ENCODE data around the gene ZNF280C. TPM values are rescaled to one million over a fixed set of nuclear protein-coding genes. Genes with fewer than 3 reads are reported as not detected.

The ZNF280C gene
- total RNA-seq, 2 experiments from 2014 or later: 4.6 to 6.2 TPM

- Mint-ChIP-seq H3K27me3 (no peaks in the 10 kb centered on the region), H3K4me3 (no peak overlapping the region), H3K27ac (peak overlapping the region; percentile 60), H3K4me1 (peaks cover 28% of the 10 kb centered on the region), H3K9me3 (no peaks in the 10 kb centered on the region), H3K36me3 (ENCODE audit: low read depth) (peaks cover 9% of the 10 kb centered on the region)
- no peak for DNase-seq
- ChIA-PET POLR2A (no interaction called here), CTCF (no interaction called here)
Measured at GRCh38 chrX:130184857-130185256, 83.8 kb downstream of the ZNF280C start.

DNA sequence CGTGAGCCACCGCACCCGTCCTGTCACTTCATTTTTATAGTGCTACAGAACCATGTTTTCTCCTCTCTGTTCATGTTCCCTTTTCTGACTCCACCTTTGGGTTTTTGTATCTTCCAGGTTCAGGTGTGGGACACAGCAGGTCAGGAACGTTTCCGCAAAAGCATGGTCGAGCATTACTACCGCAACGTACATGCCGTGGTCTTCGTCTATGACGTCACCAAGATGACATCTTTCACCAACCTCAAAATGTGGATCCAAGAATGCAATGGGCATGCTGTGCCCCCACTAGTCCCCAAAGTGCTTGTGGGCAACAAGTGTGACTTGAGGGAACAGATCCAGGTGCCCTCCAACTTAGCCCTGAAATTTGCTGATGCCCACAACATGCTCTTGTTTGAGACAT lies 84.5 kb downstream of the ZNF280C start:
- peak overlapping the region; percentile 84 for H3K27ac Mint-ChIP-seq
- CTCF ChIA-PET: no interaction called here
- peak overlapping the region; percentile 38 for H3K4me3 Mint-ChIP-seq
- H3K9me3 Mint-ChIP-seq: no peaks in the 10 kb centered on the region
- peaks cover 14% of the 10 kb centered on the region for H3K36me3 Mint-ChIP-seq (ENCODE audit: low read depth)
- no peak for DNase-seq
- POLR2A ChIA-PET: no interaction called here
- H3K4me1 Mint-ChIP-seq: peaks cover 34% of the 10 kb centered on the region
- no peaks in the 10 kb centered on the region for H3K27me3 Mint-ChIP-seq

DNA sequence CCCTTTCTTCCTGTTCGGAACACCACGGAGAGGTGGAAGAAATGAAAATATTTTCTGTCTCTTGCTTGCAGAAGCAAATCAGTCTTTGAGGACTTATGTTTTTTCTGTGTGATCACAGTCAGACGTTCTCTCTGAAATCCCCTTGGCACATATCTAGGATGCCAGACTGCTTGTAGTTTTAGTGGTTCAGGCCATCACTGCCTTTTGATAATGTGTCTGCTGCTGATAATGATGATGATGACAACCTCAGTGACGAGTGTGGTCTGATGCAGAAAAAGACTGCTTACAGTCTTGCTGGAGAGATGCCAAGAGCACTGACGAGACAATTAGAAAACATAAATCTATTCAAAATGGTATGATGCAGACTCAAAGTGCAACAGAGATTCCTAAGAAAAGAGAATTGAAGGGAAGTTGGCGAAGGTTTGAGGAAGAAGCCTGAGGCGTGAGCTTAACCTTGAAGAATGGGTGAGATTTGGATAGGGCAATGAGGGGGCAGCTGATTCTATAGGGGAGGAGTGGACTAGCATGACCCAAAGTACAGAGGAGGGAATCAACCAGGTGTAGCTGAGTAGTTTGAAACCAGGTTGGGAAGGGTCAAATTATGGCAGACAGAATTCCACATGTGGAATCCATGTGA lies 89.0 kb downstream of the ZNF280C start:
- ChIA-PET CTCF (interaction anchor here (1.2 to 1.4 kb wide), 4 partner anchors 9 to 100 kb away, joined by 3 to 4 read pairs (median 4); no protein-coding TSS in a partner anchor), POLR2A (no interaction called here)
- no peak for DNase-seq
- Mint-ChIP-seq H3K36me3 (ENCODE audit: low read depth) (peaks cover 39% of the 10 kb centered on the region), H3K27ac (peak overlapping the region; percentile 47), H3K4me1 (peaks cover 53% of the 10 kb centered on the region), H3K27me3 (no peaks in the 10 kb centered on the region), H3K4me3 (no peak overlapping the region), H3K9me3 (no peaks in the 10 kb centered on the region)

DNA sequence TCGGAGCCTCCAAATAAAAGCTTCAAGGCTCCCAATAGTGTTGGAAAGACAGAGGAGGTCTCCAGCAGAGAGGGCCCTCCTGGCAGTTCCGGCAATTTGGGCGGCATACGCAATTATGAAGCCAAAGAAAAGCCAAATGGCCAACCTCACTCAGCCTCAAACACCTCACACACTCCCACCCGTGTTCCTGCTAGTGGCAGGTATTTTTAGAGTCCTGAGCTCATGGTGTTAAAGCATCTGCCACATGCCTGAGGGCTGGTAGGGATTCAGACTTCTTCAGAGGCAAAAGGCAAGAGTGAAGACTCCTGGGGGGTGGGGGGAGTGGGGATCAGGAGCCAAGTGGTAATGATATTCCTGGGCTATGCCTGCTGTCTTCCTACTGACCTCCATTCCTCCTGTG lies 89.5 kb downstream of the ZNF280C start:
- Mint-ChIP-seq H3K4me1 (peaks cover 53% of the 10 kb centered on the region), H3K9me3 (no peaks in the 10 kb centered on the region), H3K4me3 (no peak overlapping the region), H3K27me3 (no peaks in the 10 kb centered on the region), H3K27ac (peak overlapping the region; percentile 47), H3K36me3 (ENCODE audit: low read depth) (peaks cover 36% of the 10 kb centered on the region)
- ChIA-PET POLR2A (no interaction called here), CTCF (no interaction called here)
- no peak for DNase-seq

GRCh38 chrX:130176942-130177341 lies 91.8 kb downstream of the ZNF280C start:
- Mint-ChIP-seq H3K4me1 (peaks cover 50% of the 10 kb centered on the region), H3K4me3 (no peak overlapping the region), H3K27ac (peak overlapping the region; percentile 37), H3K36me3 (ENCODE audit: low read depth) (peaks cover 36% of the 10 kb centered on the region), H3K9me3 (no peaks in the 10 kb centered on the region), H3K27me3 (no peaks in the 10 kb centered on the region)
- DNase-seq: no peak
- POLR2A ChIA-PET: no interaction called here
- CTCF ChIA-PET: interaction anchor here (0.5 to 1.9 kb wide), 6 partner anchors 9 to 116 kb away, joined by 3 to 6 read pairs (median 4); no protein-coding TSS in a partner anchor

- Mint-ChIP-seq H3K36me3 (ENCODE audit: low read depth) (peaks cover 36% of the 10 kb centered on the region), H3K27me3 (no peaks in the 10 kb centered on the region), H3K9me3 (no peaks in the 10 kb centered on the region), H3K27ac (peak overlapping the region; percentile 37), H3K4me1 (peaks cover 50% of the 10 kb centered on the region), H3K4me3 (peak overlapping the region; percentile 6)
- ChIA-PET CTCF (interaction anchor here (0.5 to 1.9 kb wide), 6 partner anchors 10 to 116 kb away, joined by 3 to 6 read pairs (median 4); no protein-coding TSS in a partner anchor), POLR2A (no interaction called here)
- no peak for DNase-seq
Measured at GRCh38 chrX:130176354-130176776, 92.3 kb downstream of the ZNF280C start.

- POLR2A ChIA-PET: no interaction called here
- Mint-ChIP-seq H3K27me3 (no peaks in the 10 kb centered on the region), H3K9me3 (no peaks in the 10 kb centered on the region), H3K27ac (peak overlapping the region; percentile 31), H3K4me1 (peaks cover 59% of the 10 kb centered on the region), H3K4me3 (peak overlapping the region; percentile 87), H3K36me3 (ENCODE audit: low read depth) (peaks cover 35% of the 10 kb centered on the region)
- CTCF ChIA-PET: interaction anchor here (0.6 to 1.2 kb wide), 3 partner anchors 10 to 90 kb away, joined by 3 read pairs; partner anchors contain the start of gene AIFM1
- no peak for DNase-seq
Measured at GRCh38 chrX:130174937-130175336, 93.8 kb downstream of the ZNF280C start.

DNA sequence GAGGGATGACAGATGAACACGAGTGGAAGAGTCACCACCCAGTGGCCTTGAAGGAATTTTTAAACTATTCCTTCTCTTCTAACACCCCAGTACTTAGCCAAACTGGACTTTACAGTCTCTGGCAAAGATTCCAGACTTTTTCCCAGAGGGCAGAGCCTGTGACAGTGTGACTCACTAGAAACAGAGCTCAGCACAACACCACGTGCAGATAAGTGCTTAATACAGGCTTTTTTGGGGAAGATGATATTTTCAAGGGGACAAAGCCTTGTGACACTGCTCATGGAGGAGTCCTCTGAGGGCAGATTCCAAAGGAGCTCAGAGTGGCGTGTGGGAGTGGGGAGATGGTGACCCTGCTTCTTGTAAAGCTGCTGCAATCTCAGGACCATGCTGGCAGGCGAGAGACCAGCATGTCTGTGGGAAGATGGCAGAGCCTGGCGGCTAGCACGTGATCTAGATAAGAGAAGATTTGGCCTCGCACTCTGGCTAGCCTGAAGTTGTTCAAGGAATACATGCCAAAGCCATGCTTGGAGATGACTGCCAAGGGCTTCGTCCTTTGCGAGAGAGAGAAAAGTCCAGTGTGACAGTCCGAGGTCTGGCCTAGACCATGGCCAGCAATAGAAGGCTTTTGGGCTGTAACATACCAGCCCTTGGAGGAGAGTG lies 94.5 kb downstream of the ZNF280C start:
- Mint-ChIP-seq H3K9me3 (no peaks in the 10 kb centered on the region), H3K4me1 (peaks cover 54% of the 10 kb centered on the region), H3K27ac (peak overlapping the region; percentile 92), H3K27me3 (no peaks in the 10 kb centered on the region), H3K36me3 (ENCODE audit: low read depth) (peaks cover 29% of the 10 kb centered on the region), H3K4me3 (peak overlapping the region; percentile 87)
- no peak for DNase-seq
- ChIA-PET POLR2A (no interaction called here), CTCF (interaction anchor here (1.2 to 2.4 kb wide), 3 partner anchors 9 to 114 kb away, joined by 3 to 9 read pairs (median 4); partner anchors contain the start of gene AIFM1)

DNA sequence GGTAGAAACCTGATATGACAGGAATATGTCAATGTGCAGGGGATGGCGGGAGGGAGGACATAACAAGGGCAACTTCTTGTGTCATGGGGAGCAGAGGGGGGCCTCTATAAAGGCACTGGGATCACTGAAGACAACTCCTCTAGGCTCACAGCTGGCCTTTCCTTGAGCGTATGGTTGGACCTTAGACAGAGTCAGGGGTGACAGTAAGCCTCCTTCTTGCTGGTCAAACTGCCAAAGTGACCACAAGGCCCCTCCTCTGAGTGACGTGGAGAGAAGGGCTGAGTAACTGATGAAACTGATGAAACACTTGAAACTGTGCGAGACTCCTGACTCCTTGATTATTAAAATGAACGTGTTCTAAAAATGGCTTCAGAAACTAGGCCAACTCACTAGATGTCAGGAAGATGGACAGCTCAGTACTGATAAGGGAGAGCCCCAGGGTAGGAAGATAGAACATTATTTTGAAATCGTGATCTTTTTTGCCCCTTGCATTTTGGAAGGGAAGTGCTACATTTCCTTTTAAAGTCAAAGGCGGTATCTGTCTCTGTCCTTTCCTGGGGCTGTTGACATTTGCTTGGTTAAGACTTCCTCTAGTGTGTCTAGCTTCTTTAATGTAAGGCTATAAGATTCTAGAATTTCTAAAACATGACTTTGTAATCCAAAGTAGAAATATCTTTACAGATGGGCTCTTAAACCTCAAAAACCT lies 95.4 kb downstream of the ZNF280C start:
- Mint-ChIP-seq H3K27ac (peak overlapping the region; percentile 92), H3K9me3 (no peaks in the 10 kb centered on the region), H3K27me3 (no peaks in the 10 kb centered on the region), H3K36me3 (ENCODE audit: low read depth) (peaks cover 27% of the 10 kb centered on the region), H3K4me1 (peaks cover 57% of the 10 kb centered on the region), H3K4me3 (peak overlapping the region; percentile 87)
- DNase-seq: peak; percentile 28
- CTCF ChIA-PET: interaction anchor here (1.8 to 2.4 kb wide), 2 partner anchors 94 to 113 kb away, joined by 4 to 9 read pairs; no protein-coding TSS in a partner anchor
- POLR2A ChIA-PET: no interaction called here

GRCh38 chrX:130172127-130172845 lies 96.4 kb downstream of the ZNF280C start:
- CTCF ChIA-PET: interaction anchor here (2.4 kb wide), 1 partner anchor 92 kb away, joined by 9 read pairs; no protein-coding TSS in a partner anchor
- Mint-ChIP-seq H3K27me3 (no peaks in the 10 kb centered on the region), H3K9me3 (no peaks in the 10 kb centered on the region)

DNA sequence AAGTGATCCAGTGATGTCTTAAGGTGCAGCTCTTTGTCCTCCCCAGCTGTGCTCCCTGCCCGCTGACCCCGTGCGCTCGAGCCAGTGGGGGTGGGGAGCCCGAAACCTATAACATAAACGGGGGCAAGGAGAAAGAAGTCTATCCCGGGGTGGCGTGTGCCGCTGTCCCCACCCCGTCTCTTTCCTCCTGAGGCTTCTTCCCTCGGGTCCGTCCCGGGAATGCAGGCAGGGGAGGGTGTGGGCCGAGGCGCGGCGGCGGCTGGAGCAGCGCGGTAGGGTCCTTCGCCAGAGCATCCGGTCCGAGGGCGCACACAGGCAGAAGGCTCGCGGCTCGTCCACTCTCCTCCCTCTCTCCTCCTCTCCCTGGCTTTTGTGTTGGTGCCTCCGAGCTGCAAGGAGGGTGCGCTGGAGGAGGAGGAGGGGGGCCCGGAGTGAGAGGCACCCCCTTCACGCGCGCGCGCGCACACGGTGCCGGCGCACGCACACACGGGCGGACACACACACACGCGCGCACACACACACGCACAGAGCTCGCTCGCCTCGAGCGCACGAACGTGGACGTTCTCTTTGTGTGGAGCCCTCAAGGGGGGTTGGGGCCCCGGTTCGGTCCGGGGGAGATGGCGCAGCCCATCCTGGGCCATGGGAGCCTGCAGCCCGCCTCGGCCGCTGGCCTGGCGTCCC lies 97.1 kb downstream of the ZNF280C start, which contains the start of gene RAB33A:
RAB33A (plus strand) TSS at position 517 of the 681 bp plus-strand sequence; CDS start at position 618, 101 bp downstream.
- ChIA-PET CTCF (interaction anchor here (1.1 to 1.4 kb wide), 2 partner anchors 11 to 30 kb away, joined by 3 to 4 read pairs; no protein-coding TSS in a partner anchor), POLR2A (no interaction called here)
- Mint-ChIP-seq H3K27ac (peak within 1 kb of the TSS; percentile 92), H3K4me1 (peaks cover 52% of the 10 kb centered on the region), H3K4me3 (peak within 1 kb of the TSS; percentile 87), H3K36me3 (ENCODE audit: low read depth) (peaks cover 11% of the 10 kb centered on the region), H3K27me3 (no peaks in the 10 kb centered on the region), H3K9me3 (no peaks in the 10 kb centered on the region)
- peak; percentile 45 for DNase-seq

More at GRCh38 chrX:130172127-130172845, 96.4 kb downstream of the ZNF280C start:
- H3K36me3 Mint-ChIP-seq (ENCODE audit: low read depth): peaks cover 18% of the 10 kb centered on the region
- H3K4me3 Mint-ChIP-seq: peak overlapping the region; percentile 87
- peaks cover 52% of the 10 kb centered on the region for H3K4me1 Mint-ChIP-seq
- POLR2A ChIA-PET: no interaction called here
- H3K27ac Mint-ChIP-seq: peak overlapping the region; percentile 92
- DNase-seq: no peak
